Activated T-helper 1 cell treated with Interleukin-2 at 50 U/mL for 16 hours (primary cell): ENCODE results near the gene SLAMF7.
"Not testable (repeated sequence)": the region's sequence is repeated elsewhere in the genome, so short reads cannot be mapped to it uniquely, and the experiment has no call there.

Experiments used
- DNase-seq: peaks from one replicate; pipeline ENCODE4 v3.0.0-alpha.2; 2020; ENCODE audit warnings: low read depth

The SLAMF7 gene

GRCh38 chr1:160774886-160775719 is 36.1 kb downstream of the SLAMF7 start:
- DNase-seq: no peak

GRCh38 chr1:160776178-160776577 is 37.1 kb downstream of the SLAMF7 start:
- no peak for DNase-seq

GRCh38 chr1:160777486-160778089 is 38.5 kb downstream of the SLAMF7 start:
- no peak for DNase-seq

- no peak for DNase-seq
Observed at GRCh38 chr1:160778976-160779375, 39.9 kb downstream of the SLAMF7 start.

- DNase-seq: no peak
Observed at GRCh38 chr1:160779626-160780397, 40.8 kb downstream of the SLAMF7 start.

- DNase-seq: no peak
Observed at GRCh38 chr1:160780398-160780755, 41.3 kb downstream of the SLAMF7 start.

GRCh38 chr1:160781186-160781766 is 42.2 kb downstream of the SLAMF7 start:
- DNase-seq: no peak

GRCh38 chr1:160781914-160782689 is 43.1 kb downstream of the SLAMF7 start:
- no peak for DNase-seq

GRCh38 chr1:160782988-160783765 is 44.1 kb downstream of the SLAMF7 start:
- DNase-seq: not testable (repeated sequence)

GRCh38 chr1:160789051-160789701 is 50.1 kb downstream of the SLAMF7 start:
- DNase-seq: no peak

- no peak for DNase-seq
Observed at GRCh38 chr1:160789702-160790611, 50.9 kb downstream of the SLAMF7 start.

- DNase-seq: no peak
Observed at GRCh38 chr1:160794376-160794775, 55.3 kb downstream of the SLAMF7 start.

GRCh38 chr1:160795951-160796383 is 56.9 kb downstream of the SLAMF7 start, which contains the start of gene LY9:
Gene LY9 (plus strand): TSS chr1:160796174. CDS start chr1:160796188, 14 bp downstream.
- DNase-seq: peak; percentile 62

GRCh38 chr1:160797271-160797709 is 58.2 kb downstream of the SLAMF7 start:
- no peak for DNase-seq

GRCh38 chr1:160797861-160798273 is 58.8 kb downstream of the SLAMF7 start:
- peak; percentile 55 for DNase-seq

- DNase-seq: no peak
Observed at GRCh38 chr1:160798439-160798838, 59.4 kb downstream of the SLAMF7 start.

GRCh38 chr1:160799641-160800040 is 60.6 kb downstream of the SLAMF7 start:
- DNase-seq: no peak

- no peak for DNase-seq
Observed at GRCh38 chr1:160800142-160800541, 61.1 kb downstream of the SLAMF7 start.
